ENCODE measurements around the gene CNTN4.

DNA sequence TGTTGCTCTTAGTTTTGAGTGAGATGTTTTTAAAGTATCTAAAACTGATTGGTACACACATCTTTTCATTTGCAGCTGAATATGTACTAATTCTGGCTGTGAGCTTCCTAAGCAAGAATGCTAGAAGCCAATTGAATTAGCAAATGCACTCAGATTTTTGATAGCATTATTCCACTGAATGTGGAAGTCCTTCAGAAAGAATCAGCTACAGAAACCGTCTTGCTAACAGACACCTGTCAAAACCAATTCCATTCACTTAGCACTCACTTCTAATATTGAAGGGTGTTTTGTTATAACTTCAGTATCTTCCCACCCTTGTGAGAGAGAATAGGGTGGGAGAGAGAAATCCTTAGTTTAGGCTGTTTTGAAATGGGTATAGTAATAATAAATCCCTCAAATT, 693.8 kb downstream of the CNTN4 start:
- TF ChIP-seq SUZ12 (IDR thresholded peaks at IDR 0.05; ENCODE audit: low read length), result no peak
- TF ChIP-seq, protein P1, sequence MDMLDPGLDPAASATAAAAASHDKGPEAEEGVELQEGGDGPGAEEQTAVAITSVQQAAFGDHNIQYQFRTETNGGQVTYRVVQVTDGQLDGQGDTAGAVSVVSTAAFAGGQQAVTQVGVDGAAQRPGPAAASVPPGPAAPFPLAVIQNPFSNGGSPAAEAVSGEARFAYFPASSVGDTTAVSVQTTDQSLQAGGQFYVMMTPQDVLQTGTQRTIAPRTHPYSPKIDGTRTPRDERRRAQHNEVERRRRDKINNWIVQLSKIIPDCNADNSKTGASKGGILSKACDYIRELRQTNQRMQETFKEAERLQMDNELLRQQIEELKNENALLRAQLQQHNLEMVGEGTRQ (IDR thresholded peaks at IDR 0.05; ENCODE audit: low read length), result no peak
- TF ChIP-seq POLR2A (IDR thresholded peaks at IDR 0.05; ENCODE audit: control extremely low read depth in 1 of 2, low read depth in 2 of 2, low read length in 2 of 2), result no peak
- TF ChIP-seq CREB1 (IDR thresholded peaks at IDR 0.05), result no peak
- TF ChIP-seq, protein P2, sequence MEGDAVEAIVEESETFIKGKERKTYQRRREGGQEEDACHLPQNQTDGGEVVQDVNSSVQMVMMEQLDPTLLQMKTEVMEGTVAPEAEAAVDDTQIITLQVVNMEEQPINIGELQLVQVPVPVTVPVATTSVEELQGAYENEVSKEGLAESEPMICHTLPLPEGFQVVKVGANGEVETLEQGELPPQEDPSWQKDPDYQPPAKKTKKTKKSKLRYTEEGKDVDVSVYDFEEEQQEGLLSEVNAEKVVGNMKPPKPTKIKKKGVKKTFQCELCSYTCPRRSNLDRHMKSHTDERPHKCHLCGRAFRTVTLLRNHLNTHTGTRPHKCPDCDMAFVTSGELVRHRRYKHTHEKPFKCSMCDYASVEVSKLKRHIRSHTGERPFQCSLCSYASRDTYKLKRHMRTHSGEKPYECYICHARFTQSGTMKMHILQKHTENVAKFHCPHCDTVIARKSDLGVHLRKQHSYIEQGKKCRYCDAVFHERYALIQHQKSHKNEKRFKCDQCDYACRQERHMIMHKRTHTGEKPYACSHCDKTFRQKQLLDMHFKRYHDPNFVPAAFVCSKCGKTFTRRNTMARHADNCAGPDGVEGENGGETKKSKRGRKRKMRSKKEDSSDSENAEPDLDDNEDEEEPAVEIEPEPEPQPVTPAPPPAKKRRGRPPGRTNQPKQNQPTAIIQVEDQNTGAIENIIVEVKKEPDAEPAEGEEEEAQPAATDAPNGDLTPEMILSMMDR (IDR thresholded peaks at IDR 0.05; ENCODE audit: control extremely low read depth in 1 of 3, insufficient read depth in 1 of 3, low read depth in 1 of 3, low read length in 3 of 3), result no peak
- TF ChIP-seq TBP (IDR thresholded peaks at IDR 0.05; ENCODE audit: low read depth, low read length), result no peak
- no peak for TF ChIP-seq NANOG (IDR thresholded peaks at IDR 0.05; ENCODE audit: insufficient read depth, low read depth, low read length, poor library complexity, severe bottlenecking)
- TF ChIP-seq CEBPB (IDR thresholded peaks at IDR 0.05; ENCODE audit: low read depth, low read length), result no peak
- TF ChIP-seq JUND (IDR thresholded peaks at IDR 0.05; ENCODE audit: low read length), result no peak
- no peak for TF ChIP-seq MAFK (IDR thresholded peaks at IDR 0.05; ENCODE audit: low read depth, low read length)
- no peak for TF ChIP-seq NRF1 (IDR thresholded peaks at IDR 0.05; ENCODE audit: low read depth, low read length)
- no peak for TF ChIP-seq POLR2AphosphoS5 (IDR thresholded peaks at IDR 0.05; ENCODE audit: low read depth, low read length)
